Transverse colon (tissue), 4 donors: Measurements from ENCODE around the gene ACE. TPM values are rescaled to one million over a fixed set of nuclear protein-coding genes. Genes with fewer than 3 reads are reported as not detected.

Source experiments
- DNase-seq: peaks from one replicate; pipeline ENCODE4 v3.0.0-alpha.2; 2019
- H3K27ac ChIP-seq, 4 donors: fragments of 200-600 bp; sonication (generic); 2 replicates each; pipeline ENCODE4 v1.5.1; 2016 to 2018; ENCODE audit warnings: inconsistent platforms in 4 of 4
- H3K27me3 ChIP-seq: fragments of 200-600 bp; sonication (generic); 2 replicates; pipeline ENCODE4 v1.5.1; 2017; ENCODE audit warnings: inconsistent platforms
- H3K36me3 ChIP-seq, 4 donors: fragments of 200-600 bp; sonication (generic); 2 replicates each; pipeline ENCODE4 v1.5.1; 2017 to 2019; ENCODE audit warnings: inconsistent platforms in 4 of 4
- H3K4me1 ChIP-seq, 4 donors: fragments of 200-600 bp; sonication (generic); 2 replicates each; pipeline ENCODE4 v1.5.1; 2017 to 2020; ENCODE audit warnings: inconsistent platforms in 4 of 4
- H3K4me3 ChIP-seq, 4 donors: fragments of 200-600 bp; sonication (generic); 1 replicate in 1 of 4; 2 replicates in 3 of 4; pipeline versions ENCODE4 v1.5.1 to v1.6.1; 2017 to 2019; ENCODE audit warnings: inconsistent platforms in 4 of 4
- H3K9me3 ChIP-seq, 2 donors: fragments of 200-600 bp; sonication (generic); 2 replicates each; pipeline ENCODE4 v1.5.1; 2017 to 2019; ENCODE audit warnings: inconsistent platforms in 2 of 2
- EP300 ChIP-seq: sonication (generic); formaldehyde crosslinking; IDR thresholded peaks from one replicate; pipeline ENCODE4 v1.6.1; 2017; ENCODE audit warnings: antibody characterized with exemption, low read depth
- POLR2A ChIP-seq: fragments of 450-650 bp; IDR thresholded peaks from one replicate; pipeline ENCODE4 v1.6.1; 2016; ENCODE audit warnings: antibody characterized with exemption, mild to moderate bottlenecking, moderate library complexity
- POLR2AphosphoS5 ChIP-seq, 3 donors: sonication (generic); formaldehyde crosslinking; IDR thresholded peaks; one replicate each; pipeline ENCODE4 v1.6.1; 2016; ENCODE audit warnings: antibody characterized with exemption in 3 of 3
- WGBS, 2 donors: methylation state at CpG; one replicate each; pipeline ENCODE4 v1.1.5; 2018; ENCODE audit warnings: low coverage in 1 of 2; 5-methylcytosine and 5-hydroxymethylcytosine counted together
- in situ Hi-C, 4 donors: fragments of 200-750 bp; cut with MboI; loops; one replicate each; pipeline versions ENCODE4 v1.15.0 to v1.15.1; 2017; ENCODE audit warnings: low sequenced_read_pairs in 3 of 4, low pct_ligation_motif_present in 1 of 4, low pct_unique_long_range_greater_than_20kb in 1 of 4
- intact Hi-C: fragments of 100-400 bp; cut with DNase I; formaldehyde crosslinking; loops from one replicate; pipeline ENCODE4 v1.15.1; 2023; ENCODE audit warnings: low total_unique reads
- total RNA-seq, 4 donors: library from RNA; depleted of rRNA; stranded (reverse); fragments of >200 nt; gene quantifications; one replicate each; pipeline ENCODE4 v1.1.0, GENCODE V29; 2016
- TF ChIP-seq, protein P1 (sequence below), 5 experiments: fragments of 200-600 bp in 3 of 5; fragments of 450-650 bp in 2 of 5; sonication (generic) in 3 of 5; IDR thresholded peaks; 1 replicate in 2 of 5; 2 replicates in 3 of 5; pipeline ENCODE4 v1.5.1; 2016 to 2017; ENCODE audit warnings: antibody characterized with exemption in 5 of 5, inconsistent platforms in 3 of 5, mild to moderate bottlenecking in 2 of 5, moderate library complexity in 1 of 5

The ACE gene
- total RNA-seq, 4 donors from 2014 or later = 6.0 to 56.7 (median 28.0) TPM

- peak overlapping the region in 2 of 4 donors; percentile 64 to 70 for H3K4me3 ChIP-seq
- peak overlapping the region; percentile 86 to 93 (median 90) for H3K27ac ChIP-seq
- 54% methylated on average over 12 of the region's 12 CpGs; no CpG with 5 or more reads in 1 of the 2 donors for WGBS, 2 donors
- H3K9me3 ChIP-seq = no peaks in the 10 kb centered on the region
- no peak for DNase-seq
- peak in 1 of 3 donors; percentile 10 for TF ChIP-seq POLR2AphosphoS5 (IDR thresholded peaks at IDR 0.05)
- TF ChIP-seq, protein P1, sequence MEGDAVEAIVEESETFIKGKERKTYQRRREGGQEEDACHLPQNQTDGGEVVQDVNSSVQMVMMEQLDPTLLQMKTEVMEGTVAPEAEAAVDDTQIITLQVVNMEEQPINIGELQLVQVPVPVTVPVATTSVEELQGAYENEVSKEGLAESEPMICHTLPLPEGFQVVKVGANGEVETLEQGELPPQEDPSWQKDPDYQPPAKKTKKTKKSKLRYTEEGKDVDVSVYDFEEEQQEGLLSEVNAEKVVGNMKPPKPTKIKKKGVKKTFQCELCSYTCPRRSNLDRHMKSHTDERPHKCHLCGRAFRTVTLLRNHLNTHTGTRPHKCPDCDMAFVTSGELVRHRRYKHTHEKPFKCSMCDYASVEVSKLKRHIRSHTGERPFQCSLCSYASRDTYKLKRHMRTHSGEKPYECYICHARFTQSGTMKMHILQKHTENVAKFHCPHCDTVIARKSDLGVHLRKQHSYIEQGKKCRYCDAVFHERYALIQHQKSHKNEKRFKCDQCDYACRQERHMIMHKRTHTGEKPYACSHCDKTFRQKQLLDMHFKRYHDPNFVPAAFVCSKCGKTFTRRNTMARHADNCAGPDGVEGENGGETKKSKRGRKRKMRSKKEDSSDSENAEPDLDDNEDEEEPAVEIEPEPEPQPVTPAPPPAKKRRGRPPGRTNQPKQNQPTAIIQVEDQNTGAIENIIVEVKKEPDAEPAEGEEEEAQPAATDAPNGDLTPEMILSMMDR (IDR thresholded peaks at IDR 0.05) = no peak
- no peaks in the 10 kb centered on the region for H3K27me3 ChIP-seq
- H3K4me1 ChIP-seq = peaks cover 12 to 33% (median 26%) of the 10 kb centered on the region in 4 donors
- in situ Hi-C loops (no loop called here), intact Hi-C loops (loop anchor here (10.0 kb wide), 1 partner anchor 87 kb away; no protein-coding TSS in a partner anchor)
- no peaks in the 10 kb centered on the region for H3K36me3 ChIP-seq
Measured at GRCh38 chr17:63447471-63448009, 29.3 kb upstream of the ACE start.

GRCh38 chr17:63448655-63449054 lies 28.2 kb upstream of the ACE start:
- in situ Hi-C loops = no loop called here
- intact Hi-C loops = loop anchor here (10.0 kb wide), 1 partner anchor 86 kb away; no protein-coding TSS in a partner anchor
- no peak for DNase-seq
- WGBS, 2 donors = 80 to 88% methylated on average over 1 to 3 of the region's 3 CpGs
- no peaks in the 10 kb centered on the region for H3K27me3 ChIP-seq
- no peak overlapping the region for H3K27ac ChIP-seq
- H3K4me3 ChIP-seq = no peak overlapping the region
- no peak for TF ChIP-seq POLR2AphosphoS5 (IDR thresholded peaks at IDR 0.05)
- H3K9me3 ChIP-seq = no peaks in the 10 kb centered on the region
- peaks cover 12 to 33% (median 26%) of the 10 kb centered on the region in 4 donors for H3K4me1 ChIP-seq
- no peaks in the 10 kb centered on the region for H3K36me3 ChIP-seq

DNA sequence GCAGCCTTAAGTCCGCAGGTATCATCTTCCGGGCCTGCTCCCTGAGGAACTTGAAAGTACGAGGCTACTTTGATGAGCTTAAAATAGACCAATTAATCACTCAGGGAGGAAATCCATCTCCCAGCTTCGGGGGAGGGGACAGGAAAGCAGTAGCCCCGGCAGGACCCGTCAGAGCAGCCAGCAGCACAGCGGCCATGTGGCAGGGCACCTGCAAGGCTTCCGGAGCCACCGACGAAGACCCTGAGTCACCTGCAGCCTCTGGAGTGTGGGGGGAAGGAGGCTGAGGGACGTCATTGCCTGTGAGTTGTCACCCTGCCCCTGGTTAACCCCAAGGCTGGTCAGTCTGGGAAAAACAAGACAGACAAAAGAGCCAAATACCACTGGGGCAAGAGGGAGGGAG lies 26.3 kb upstream of the ACE start:
- Histone ChIP-seq H3K27ac (no peak overlapping the region), H3K27me3 (no peaks in the 10 kb centered on the region), H3K36me3 (no peaks in the 10 kb centered on the region), H3K9me3 (no peaks in the 10 kb centered on the region), H3K4me1 (peaks cover 12 to 25% (median 19%) of the 10 kb centered on the region in 4 donors), H3K4me3 (no peak overlapping the region)
- 56% methylated on average over 11 of the region's 11 CpGs; no CpG with 5 or more reads in 1 of the 2 donors for whole genome bisulfite sequencing, 2 donors
- intact Hi-C loops = no loop called here
- DNase-seq = no peak
- TF ChIP-seq POLR2A (no peak), EP300 (no peak), POLR2AphosphoS5 (IDR thresholded peaks at IDR 0.05) (no peak)
- TF ChIP-seq, protein P1 (IDR thresholded peaks at IDR 0.05) = no peak
- in situ Hi-C loops = no loop called here

GRCh38 chr17:63451150-63451549 lies 25.7 kb upstream of the ACE start:
- intact Hi-C loops (no loop called here), in situ Hi-C loops (no loop called here)
- DNase-seq = no peak
- 96% methylated on average over 11 of the region's 11 CpGs; no CpG with 5 or more reads in 1 of the 2 donors for WGBS, 2 donors
- TF ChIP-seq POLR2AphosphoS5 (IDR thresholded peaks at IDR 0.05) = no peak
- TF ChIP-seq, protein P1 (IDR thresholded peaks at IDR 0.05) = no peak
- no peak for TF ChIP-seq POLR2A
- TF ChIP-seq EP300 = no peak
- Histone ChIP-seq H3K36me3 (no peaks in the 10 kb centered on the region), H3K4me1 (peaks cover 12 to 21% (median 17%) of the 10 kb centered on the region in 4 donors), H3K4me3 (no peak overlapping the region), H3K27ac (no peak overlapping the region), H3K9me3 (no peaks in the 10 kb centered on the region), H3K27me3 (no peaks in the 10 kb centered on the region)
